Jurkat, Clone E6-1 (cell line): ENCODE results near the gene ZFP91.

Source experiments
- DNase-seq: peaks from one replicate; pipeline ENCODE4 v3.0.0-alpha.2; 2011; ENCODE audit warnings: low read depth, low spot score
- H3K4me3 ChIP-seq: 2 replicates; pipeline ENCODE4 v1.5.1; 2011; ENCODE audit warnings: mild to moderate bottlenecking, low read length, control low read depth, moderate library complexity

ZFP91 gene

DNA sequence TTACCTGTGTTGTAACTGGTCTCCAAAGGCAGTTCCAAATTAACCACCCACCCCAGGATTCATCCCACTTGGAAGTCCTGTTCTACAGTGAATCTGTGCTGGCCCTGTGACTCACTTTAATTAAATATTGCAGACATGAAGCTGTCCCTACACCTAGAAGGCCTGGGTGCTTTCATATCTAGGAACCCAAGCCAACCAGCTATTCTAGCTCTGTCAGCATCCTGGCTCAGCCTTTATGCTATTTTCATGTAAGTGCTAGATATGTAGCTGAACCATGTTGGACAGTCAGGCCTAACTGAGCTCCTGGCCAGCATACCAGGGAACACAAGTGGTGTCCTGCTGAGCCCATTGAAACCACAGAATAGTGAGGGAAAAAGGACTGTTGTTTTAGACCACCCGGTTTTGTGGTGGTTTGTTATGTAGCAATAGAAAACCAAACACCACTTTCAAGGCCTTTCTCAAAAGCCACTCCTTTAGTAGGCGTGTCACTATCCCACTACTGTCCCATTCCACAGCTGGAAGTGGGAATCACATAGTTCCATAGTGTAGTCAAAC, 73.9 kb downstream of the ZFP91 start:
- no peak overlapping the region for H3K4me3 ChIP-seq
- no peak for DNase-seq

DNA sequence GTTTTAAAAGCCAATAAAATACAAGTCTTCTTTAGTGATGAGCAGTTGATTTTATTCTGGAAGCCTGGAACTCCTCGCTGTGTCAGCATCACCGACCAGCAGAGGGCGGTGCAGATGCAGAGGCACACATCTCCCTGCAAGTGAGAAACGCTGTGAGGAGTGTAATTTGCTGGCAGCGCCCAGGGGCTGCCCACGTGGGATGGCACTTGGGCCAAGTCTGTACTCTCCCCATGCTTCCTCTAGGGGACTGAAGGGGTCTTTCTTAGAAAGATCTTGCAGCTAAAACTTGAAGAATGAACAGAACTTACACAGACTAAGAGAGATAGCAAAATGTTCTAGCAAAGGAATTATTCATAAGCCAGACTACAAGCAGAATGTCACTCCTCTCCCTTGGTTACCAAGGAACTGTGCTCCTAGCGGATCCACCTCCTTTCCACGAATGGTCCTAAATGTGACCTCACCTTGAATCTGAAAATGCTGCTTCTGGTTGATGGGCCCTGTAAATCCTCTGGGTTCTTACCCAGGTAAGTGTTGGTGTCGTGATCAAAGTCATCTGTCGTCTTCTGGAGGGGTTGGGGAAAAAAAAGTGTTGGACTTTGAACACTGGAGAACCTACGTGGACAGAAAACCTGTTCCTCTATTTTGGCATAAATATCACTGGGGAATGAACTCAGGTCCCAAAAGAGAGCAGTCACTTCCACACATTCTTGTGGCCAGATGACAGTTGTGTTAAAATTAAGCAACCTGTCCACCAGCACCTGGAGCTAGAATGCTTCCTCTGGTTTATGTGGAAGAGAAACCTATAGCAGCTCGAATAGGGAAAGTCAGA, 75.4 kb downstream of the ZFP91 start:
- no peak overlapping the region for H3K4me3 ChIP-seq
- DNase-seq, result peak; percentile 80

DNA sequence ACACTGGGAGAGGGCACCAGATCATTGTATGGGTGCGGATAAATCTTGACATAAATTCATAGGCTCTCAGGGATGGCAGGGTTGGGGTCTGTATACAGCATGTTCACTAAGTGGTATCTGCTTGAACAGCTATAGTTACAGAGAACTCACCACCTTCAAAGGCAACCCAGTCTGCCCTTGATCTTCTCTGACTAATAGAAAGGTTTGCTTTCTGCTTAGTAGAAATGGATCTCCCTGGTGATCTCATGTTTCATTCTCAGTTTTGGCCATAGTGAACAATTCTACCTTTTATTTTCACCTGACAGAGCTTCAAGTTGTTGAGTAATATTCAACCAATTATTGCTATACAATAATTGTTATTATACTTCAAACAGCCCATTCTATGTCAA, 76.0 kb downstream of the ZFP91 start:
- H3K4me3 ChIP-seq, result no peak overlapping the region
- no peak for DNase-seq

DNA sequence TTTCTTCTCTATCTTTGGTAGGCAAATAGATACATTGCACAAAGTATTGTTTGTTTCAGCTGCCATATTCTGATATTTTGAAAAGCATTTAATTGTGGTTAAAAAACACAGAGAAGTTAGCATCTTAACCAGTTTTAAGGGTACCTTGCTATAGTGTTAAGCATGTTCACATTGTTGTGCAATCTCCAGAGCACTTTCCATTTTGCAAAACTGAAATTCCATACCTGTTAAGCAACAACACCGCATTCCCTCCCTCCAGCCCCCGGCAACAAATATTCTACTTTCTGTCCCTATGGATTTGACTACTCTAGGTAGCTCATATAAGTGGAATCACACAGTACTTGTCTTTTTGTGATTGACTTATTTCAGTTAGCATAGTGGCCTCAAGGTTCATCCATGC, 77.5 kb downstream of the ZFP91 start:
- no peak overlapping the region for H3K4me3 ChIP-seq
- no peak for DNase-seq

DNA sequence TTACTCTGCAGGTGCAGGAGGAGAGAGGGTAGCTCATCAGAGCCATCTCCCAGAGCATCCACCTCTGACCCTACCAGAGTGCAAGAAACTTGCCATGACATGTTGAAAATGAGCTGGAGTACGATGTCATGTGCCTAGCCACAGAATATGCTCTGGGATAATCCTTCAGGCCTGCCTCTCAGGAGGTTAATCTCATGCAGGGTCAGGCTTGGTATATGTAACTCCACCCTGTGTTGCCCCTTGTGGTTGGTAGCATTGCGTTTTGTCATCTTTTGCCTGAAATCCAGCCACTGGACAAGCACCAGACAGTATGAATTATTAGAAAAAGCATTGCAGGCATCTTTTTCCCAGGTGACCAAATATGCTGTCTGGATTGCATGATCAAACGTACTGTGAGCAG, 79.8 kb downstream of the ZFP91 start:
- DNase-seq, result no peak
- no peak overlapping the region for H3K4me3 ChIP-seq

DNA sequence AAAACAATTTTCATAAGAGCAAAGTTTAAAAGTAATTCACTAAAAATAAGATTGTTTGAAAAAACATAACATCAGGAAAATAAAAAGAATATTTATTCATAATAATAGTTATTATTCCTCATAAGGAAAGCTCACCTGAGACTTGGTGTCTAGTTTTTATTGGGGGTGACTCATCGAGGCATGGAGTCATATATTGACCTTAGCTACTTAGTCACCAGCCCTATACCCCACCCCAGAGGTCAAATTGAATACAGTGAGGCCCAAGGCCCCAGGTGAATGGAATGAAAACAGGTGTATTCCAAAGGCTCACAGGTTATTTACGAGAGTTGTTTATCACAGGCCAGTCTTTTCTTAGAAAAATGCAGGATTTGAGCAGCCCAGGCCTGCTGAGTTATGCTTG, 80.5 kb downstream of the ZFP91 start:
- no peak overlapping the region for H3K4me3 ChIP-seq

DNA sequence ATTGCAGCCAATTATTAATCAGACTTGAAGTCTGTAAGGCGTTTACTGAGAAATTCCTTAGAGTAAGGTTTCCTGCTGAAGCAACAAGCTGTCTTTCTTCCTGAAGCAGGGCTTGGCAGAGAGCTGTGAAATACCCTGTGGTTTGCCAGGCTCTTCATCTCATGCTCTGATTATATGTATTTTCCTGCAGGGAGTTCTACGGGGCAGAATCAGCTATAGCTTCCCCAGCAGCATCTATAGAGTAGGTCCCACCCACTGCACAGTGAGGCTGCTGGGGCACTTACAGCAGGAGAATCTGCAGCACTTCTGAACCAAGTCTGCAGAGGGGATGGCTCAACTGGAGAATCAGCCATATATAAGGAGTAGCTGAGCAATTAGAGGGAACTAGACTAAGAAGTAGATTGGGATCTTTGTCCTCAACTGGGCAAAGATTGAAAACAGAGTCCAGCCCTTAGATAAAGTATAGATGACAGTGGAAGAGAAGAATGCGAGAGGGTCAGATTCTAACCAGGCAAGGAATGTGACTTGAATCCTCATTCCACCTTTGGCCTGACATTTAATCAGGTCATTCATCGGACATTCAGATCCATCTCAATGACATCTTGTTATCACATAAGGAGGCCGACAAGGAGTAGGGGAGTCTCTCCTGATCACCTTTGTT, 81.2 kb downstream of the ZFP91 start:
- DNase-seq, result no peak
- no peak overlapping the region for H3K4me3 ChIP-seq

More for the DNA sequence above, 80.5 kb downstream of the ZFP91 start:
- no peak for DNase-seq
